Neural cell (in vitro differentiated cells): ENCODE measurements around the gene MALRD1. TPM values are rescaled to one million over a fixed set of nuclear protein-coding genes. Genes with fewer than 3 reads are reported as not detected.

ENCODE experiments used
- H2AFZ ChIP-seq: fragments of 200-600, 300-800 bp; sonication (generic), shearing (Covaris generic); 2 replicates; pipeline ENCODE4 v1.6.0; 2014; ENCODE audit warnings: low read depth, mild to moderate bottlenecking, antibody characterized with exemption, low read length, moderate library complexity
- H3F3A ChIP-seq: fragments of 200-600 bp; shearing (Covaris generic); 2 replicates; pipeline ENCODE4 v1.6.1; 2016; ENCODE audit warnings: mild to moderate bottlenecking, moderate library complexity, mixed read lengths, antibody characterized with exemption, low read length; ENCODE audit not compliant: insufficient read depth, poor library complexity, severe bottlenecking
- H3K27ac ChIP-seq: fragments of 200-600, 300-800 bp; sonication (generic), shearing (Covaris generic); 2 replicates; pipeline ENCODE4 v1.5.1; 2014; ENCODE audit warnings: mild to moderate bottlenecking, low read length, moderate library complexity
- H3K27me3 ChIP-seq: fragments of 300-800, 200-600 bp; sonication (generic), shearing (Covaris generic); 2 replicates; pipeline ENCODE4 v1.6.0; 2014; ENCODE audit warnings: mild to moderate bottlenecking, low read depth, low read length, moderate library complexity; ENCODE audit not compliant: insufficient read depth
- H3K36me3 ChIP-seq: fragments of 300-800, 200-600 bp; sonication (generic), shearing (Covaris generic); 2 replicates; pipeline ENCODE4 v1.5.1; 2014; ENCODE audit warnings: mild to moderate bottlenecking, antibody characterized with exemption, low read length, moderate library complexity; ENCODE audit not compliant: insufficient read depth
- H3K4me2 ChIP-seq: fragments of 300-800, 200-600 bp; sonication (generic), shearing (Covaris generic); 2 replicates; pipeline ENCODE4 v1.6.0; 2014; ENCODE audit warnings: mild to moderate bottlenecking, low read length
- H3K4me3 ChIP-seq: fragments of 300-800, 200-600 bp; sonication (generic), shearing (Covaris generic); 2 replicates; pipeline ENCODE4 v1.5.1; 2014; ENCODE audit warnings: mild to moderate bottlenecking, low read length, moderate library complexity
- H3K79me2 ChIP-seq: fragments of 200-600 bp; shearing (Covaris generic); replicated peaks from 2 replicates; pipeline ENCODE4 v1.6.0; 2014; ENCODE audit warnings: mild to moderate bottlenecking, low read length, moderate library complexity; ENCODE audit not compliant: insufficient read depth
- H3K9ac ChIP-seq: fragments of 300-800, 200-600 bp; sonication (generic), shearing (Covaris generic); 2 replicates; pipeline ENCODE4 v1.6.1; 2016; ENCODE audit warnings: mild to moderate bottlenecking, low read length, mixed read lengths
- H3K9me2 ChIP-seq: fragments of 200-600 bp; shearing (Covaris generic); 2 replicates; pipeline ENCODE4 v1.6.1; 2016; ENCODE audit warnings: mild to moderate bottlenecking, low read length, mixed read lengths; ENCODE audit not compliant: insufficient read depth
- H3K9me3 ChIP-seq: fragments of 200-600, 300-800 bp; sonication (generic), shearing (Covaris generic); 2 replicates; pipeline ENCODE4 v1.6.1; 2016; ENCODE audit warnings: mild to moderate bottlenecking, mixed run types, low read length, moderate library complexity, mixed read lengths
- H4K20me1 ChIP-seq: fragments of 200-600 bp; shearing (Covaris generic); 2 replicates; pipeline ENCODE4 v1.6.1; 2016; ENCODE audit warnings: mild to moderate bottlenecking, mixed run types; ENCODE audit not compliant: insufficient read depth
- EP300 ChIP-seq: fragments of 450-650 bp; conservative IDR thresholded peaks from 2 replicates; pipeline ENCODE4 v1.6.1; 2014; ENCODE audit warnings: antibody characterized with exemption, mild to moderate bottlenecking, moderate library complexity; ENCODE audit not compliant: poor library complexity, severe bottlenecking
- EZH2 ChIP-seq: fragments of 200-600, 300-800 bp; shearing (Covaris generic), sonication (generic); IDR thresholded peaks from 2 replicates; pipeline ENCODE4 v1.6.1; 2014; ENCODE audit warnings: antibody characterized with exemption, low read length, borderline replicate concordance, mild to moderate bottlenecking; ENCODE audit not compliant: insufficient read depth, poor library complexity, severe bottlenecking
- MXI1 ChIP-seq: fragments of 450-650 bp; conservative IDR thresholded peaks from 2 replicates; pipeline ENCODE4 v1.6.1; 2014; ENCODE audit warnings: antibody characterized with exemption, mild to moderate bottlenecking; ENCODE audit not compliant: poor library complexity, severe bottlenecking
- POLR2AphosphoS5 ChIP-seq: IDR thresholded peaks from 2 replicates; pipeline ENCODE4 v1.6.1; 2012
- RAD21 ChIP-seq: fragments of 450-650 bp; conservative IDR thresholded peaks from 2 replicates; pipeline ENCODE4 v1.6.1; 2014; ENCODE audit warnings: antibody characterized with exemption, mild to moderate bottlenecking, moderate library complexity
- SMC3 ChIP-seq: fragments of 450-650 bp; conservative IDR thresholded peaks from 2 replicates; pipeline ENCODE4 v1.6.1; 2014; ENCODE audit warnings: antibody characterized with exemption, mild to moderate bottlenecking, moderate library complexity; ENCODE audit not compliant: poor library complexity
- TAF1 ChIP-seq: IDR thresholded peaks from 2 replicates; pipeline ENCODE4 v1.6.1; 2012; ENCODE audit warnings: low read depth
- polyA plus RNA-seq: library from polyadenylated mRNA; depleted of rRNA; stranded (reverse); fragments of >200 nt; gene quantifications from 2 replicates; pipeline ENCODE4 v1.2.3, GENCODE V29; 2014
- TF ChIP-seq, protein P1 (sequence below): IDR thresholded peaks from 2 replicates; pipeline ENCODE4 v1.6.1; 2012; ENCODE audit warnings: borderline replicate concordance
- TF ChIP-seq, protein P2 (sequence below): fragments of 450-650 bp; IDR thresholded peaks from 2 replicates; pipeline ENCODE4 v1.5.1; 2014; ENCODE audit warnings: antibody characterized with exemption, mild to moderate bottlenecking, moderate library complexity; ENCODE audit not compliant: poor library complexity, severe bottlenecking

The MALRD1 gene
- polyA plus RNA-seq, 1 donor from 2014 or later, result 0.21 TPM

DNA sequence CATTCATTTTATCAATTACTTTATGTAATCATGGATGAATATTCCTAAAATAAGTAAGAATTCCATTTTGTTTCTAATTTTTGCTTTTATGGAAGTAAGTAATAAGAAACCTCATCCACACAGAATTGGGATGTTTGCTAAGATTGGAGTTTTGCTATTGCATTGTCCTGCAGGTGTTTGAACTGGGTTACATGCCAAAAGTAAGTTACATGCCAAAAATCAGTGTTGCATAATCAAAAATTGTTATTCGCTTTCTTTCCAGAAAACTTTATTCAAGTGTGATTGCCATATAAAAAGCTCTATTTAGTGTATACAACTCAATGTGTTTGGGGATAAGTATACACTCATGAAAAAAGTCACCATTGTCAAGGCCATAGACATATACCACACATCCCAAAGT, 420.9 kb downstream of the MALRD1 start:
- H4K20me1 ChIP-seq, result no peaks in the 10 kb centered on the region
- H3K9ac ChIP-seq, result no peak overlapping the region
- H3K27me3 ChIP-seq, result no peaks in the 10 kb centered on the region
- H3F3A ChIP-seq, result no peaks in the 10 kb centered on the region
- H3K4me2 ChIP-seq, result no peak overlapping the region
- H2AFZ ChIP-seq, result no peak overlapping the region
- no peak overlapping the region for H3K4me3 ChIP-seq
- TF ChIP-seq, protein P1, sequence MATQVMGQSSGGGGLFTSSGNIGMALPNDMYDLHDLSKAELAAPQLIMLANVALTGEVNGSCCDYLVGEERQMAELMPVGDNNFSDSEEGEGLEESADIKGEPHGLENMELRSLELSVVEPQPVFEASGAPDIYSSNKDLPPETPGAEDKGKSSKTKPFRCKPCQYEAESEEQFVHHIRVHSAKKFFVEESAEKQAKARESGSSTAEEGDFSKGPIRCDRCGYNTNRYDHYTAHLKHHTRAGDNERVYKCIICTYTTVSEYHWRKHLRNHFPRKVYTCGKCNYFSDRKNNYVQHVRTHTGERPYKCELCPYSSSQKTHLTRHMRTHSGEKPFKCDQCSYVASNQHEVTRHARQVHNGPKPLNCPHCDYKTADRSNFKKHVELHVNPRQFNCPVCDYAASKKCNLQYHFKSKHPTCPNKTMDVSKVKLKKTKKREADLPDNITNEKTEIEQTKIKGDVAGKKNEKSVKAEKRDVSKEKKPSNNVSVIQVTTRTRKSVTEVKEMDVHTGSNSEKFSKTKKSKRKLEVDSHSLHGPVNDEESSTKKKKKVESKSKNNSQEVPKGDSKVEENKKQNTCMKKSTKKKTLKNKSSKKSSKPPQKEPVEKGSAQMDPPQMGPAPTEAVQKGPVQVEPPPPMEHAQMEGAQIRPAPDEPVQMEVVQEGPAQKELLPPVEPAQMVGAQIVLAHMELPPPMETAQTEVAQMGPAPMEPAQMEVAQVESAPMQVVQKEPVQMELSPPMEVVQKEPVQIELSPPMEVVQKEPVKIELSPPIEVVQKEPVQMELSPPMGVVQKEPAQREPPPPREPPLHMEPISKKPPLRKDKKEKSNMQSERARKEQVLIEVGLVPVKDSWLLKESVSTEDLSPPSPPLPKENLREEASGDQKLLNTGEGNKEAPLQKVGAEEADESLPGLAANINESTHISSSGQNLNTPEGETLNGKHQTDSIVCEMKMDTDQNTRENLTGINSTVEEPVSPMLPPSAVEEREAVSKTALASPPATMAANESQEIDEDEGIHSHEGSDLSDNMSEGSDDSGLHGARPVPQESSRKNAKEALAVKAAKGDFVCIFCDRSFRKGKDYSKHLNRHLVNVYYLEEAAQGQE, result no peak
- TF ChIP-seq TAF1, result no peak
- no peak for TF ChIP-seq EP300
- TF ChIP-seq SMC3, result no peak
- TF ChIP-seq, protein P2, sequence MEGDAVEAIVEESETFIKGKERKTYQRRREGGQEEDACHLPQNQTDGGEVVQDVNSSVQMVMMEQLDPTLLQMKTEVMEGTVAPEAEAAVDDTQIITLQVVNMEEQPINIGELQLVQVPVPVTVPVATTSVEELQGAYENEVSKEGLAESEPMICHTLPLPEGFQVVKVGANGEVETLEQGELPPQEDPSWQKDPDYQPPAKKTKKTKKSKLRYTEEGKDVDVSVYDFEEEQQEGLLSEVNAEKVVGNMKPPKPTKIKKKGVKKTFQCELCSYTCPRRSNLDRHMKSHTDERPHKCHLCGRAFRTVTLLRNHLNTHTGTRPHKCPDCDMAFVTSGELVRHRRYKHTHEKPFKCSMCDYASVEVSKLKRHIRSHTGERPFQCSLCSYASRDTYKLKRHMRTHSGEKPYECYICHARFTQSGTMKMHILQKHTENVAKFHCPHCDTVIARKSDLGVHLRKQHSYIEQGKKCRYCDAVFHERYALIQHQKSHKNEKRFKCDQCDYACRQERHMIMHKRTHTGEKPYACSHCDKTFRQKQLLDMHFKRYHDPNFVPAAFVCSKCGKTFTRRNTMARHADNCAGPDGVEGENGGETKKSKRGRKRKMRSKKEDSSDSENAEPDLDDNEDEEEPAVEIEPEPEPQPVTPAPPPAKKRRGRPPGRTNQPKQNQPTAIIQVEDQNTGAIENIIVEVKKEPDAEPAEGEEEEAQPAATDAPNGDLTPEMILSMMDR, result no peak
- no peak for TF ChIP-seq POLR2AphosphoS5
- no peak for TF ChIP-seq EZH2
- no peak for TF ChIP-seq MXI1
- no peak for TF ChIP-seq RAD21
- H3K36me3 ChIP-seq, result no peaks in the 10 kb centered on the region
- H3K9me2 ChIP-seq, result no peaks in the 10 kb centered on the region
- H3K9me3 ChIP-seq, result no peaks in the 10 kb centered on the region
- no peaks in the 10 kb centered on the region for H3K79me2 ChIP-seq
- H3K27ac ChIP-seq, result no peak overlapping the region

DNA sequence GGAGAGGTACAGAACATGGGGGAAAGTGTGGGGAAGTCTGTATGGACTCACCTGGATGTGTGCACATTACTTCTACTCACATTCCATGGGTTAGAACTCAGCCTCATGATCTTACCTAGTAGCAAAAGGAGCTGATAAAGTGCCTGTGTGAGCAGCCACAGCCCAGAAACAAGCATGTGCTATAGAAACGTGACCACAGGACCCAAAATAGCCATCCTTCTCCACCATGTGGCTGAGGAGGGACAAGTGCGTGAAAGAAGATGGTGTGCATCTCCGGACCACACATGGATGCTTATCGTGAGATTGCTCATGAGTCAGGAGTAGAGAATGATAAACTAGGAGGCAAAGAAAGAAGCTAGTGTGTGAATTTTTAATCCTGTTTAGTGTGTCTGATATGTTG, 431.3 kb downstream of the MALRD1 start:
- H2AFZ ChIP-seq, result no peak overlapping the region

More for the DNA sequence above, 431.3 kb downstream of the MALRD1 start:
- no peaks in the 10 kb centered on the region for H3K9me3 ChIP-seq
- TF ChIP-seq, protein P2, result no peak
- TF ChIP-seq RAD21 (no peak), TAF1 (no peak), SMC3 (no peak), POLR2AphosphoS5 (no peak), EP300 (no peak), EZH2 (no peak)
- TF ChIP-seq, protein P1, result no peak
- no peaks in the 10 kb centered on the region for H4K20me1 ChIP-seq
- H3K79me2 ChIP-seq, result no peaks in the 10 kb centered on the region
- H3K36me3 ChIP-seq, result no peaks in the 10 kb centered on the region
- no peaks in the 10 kb centered on the region for H3F3A ChIP-seq
- no peak overlapping the region for H3K27ac ChIP-seq
- H3K9me2 ChIP-seq, result no peaks in the 10 kb centered on the region
- no peak overlapping the region for H3K9ac ChIP-seq
- no peak overlapping the region for H3K4me3 ChIP-seq
- no peak overlapping the region for H3K4me2 ChIP-seq
- H3K27me3 ChIP-seq, result no peaks in the 10 kb centered on the region
